GM23338 (cell line): Measurements from ENCODE around the gene COMMD10. TPM values are rescaled to one million over a fixed set of nuclear protein-coding genes. Genes with fewer than 3 reads are reported as not detected.

Experiments
- ATAC-seq: fragments of 200-7000 bp; cut with Tn5 transposase; 3 replicates; pipeline ENCODE4 v1.9.1; 2020
- DNase-seq: peaks from one replicate; pipeline ENCODE4 v3.0.0-alpha.2; 2015; ENCODE audit warnings: low spot score
- H2AFZ ChIP-seq: fragments of 200-600 bp; sonication (generic); 2 replicates; pipeline ENCODE4 v1.8.0; 2016; ENCODE audit warnings: antibody characterized with exemption, mild to moderate bottlenecking, moderate library complexity
- H3F3A ChIP-seq: fragments of 200-600 bp; sonication (generic); replicated peaks from 2 replicates; pipeline ENCODE4 v1.8.0; 2017; ENCODE audit warnings: antibody characterized with exemption, mixed run types, low read depth
- H3K27ac ChIP-seq: fragments of 200-600 bp; sonication (generic); 2 replicates; pipeline ENCODE4 v1.6.1; 2016; ENCODE audit warnings: low read depth
- H3K27me3 ChIP-seq: fragments of 200-600 bp; sonication (generic); 2 replicates; pipeline ENCODE4 v1.8.0; 2016; ENCODE audit warnings: mild to moderate bottlenecking, mixed run types, moderate library complexity; ENCODE audit not compliant: insufficient read depth
- H3K36me3 ChIP-seq: fragments of 200-600 bp; sonication (generic); 2 replicates; pipeline ENCODE4 v1.8.0; 2016; ENCODE audit warnings: mild to moderate bottlenecking; ENCODE audit not compliant: insufficient read depth
- H3K4me1 ChIP-seq: fragments of 200-600 bp; sonication (generic); 2 replicates; pipeline ENCODE4 v1.8.0; 2016; ENCODE audit warnings: mild to moderate bottlenecking, moderate library complexity; ENCODE audit not compliant: insufficient read depth
- H3K4me2 ChIP-seq: fragments of 200-600 bp; sonication (generic); 2 replicates; pipeline ENCODE4 v1.7.1; 2017; ENCODE audit warnings: mixed run types
- H3K4me3 ChIP-seq: fragments of 200-600 bp; sonication (generic); 2 replicates; pipeline ENCODE4 v1.6.1; 2016; ENCODE audit warnings: mixed run types
- H3K79me2 ChIP-seq: fragments of 200-600 bp; sonication (generic); replicated peaks from 2 replicates; pipeline ENCODE4 v1.8.0; 2017; ENCODE audit warnings: mild to moderate bottlenecking; ENCODE audit not compliant: insufficient read depth
- H3K9me2 ChIP-seq: fragments of 200-600 bp; sonication (generic); 2 replicates; pipeline ENCODE4 v1.8.0; 2017; ENCODE audit not compliant: insufficient read depth
- H4K20me1 ChIP-seq: fragments of 200-600 bp; sonication (generic); replicated peaks from 2 replicates; pipeline ENCODE4 v1.8.0; 2017; ENCODE audit warnings: mild to moderate bottlenecking; ENCODE audit not compliant: insufficient read depth
- H3K27ac Mint-ChIP-seq: 2 replicates; pipeline ENCODE4 v1.8.0; 2020; ENCODE audit warnings: inconsistent platforms, mild to moderate bottlenecking, moderate library complexity, mixed read lengths
- H3K27me3 Mint-ChIP-seq: 3 replicates; pipeline ENCODE4 v1.8.0; 2022; ENCODE audit warnings: low read depth, mild to moderate bottlenecking, moderate library complexity, mixed read lengths, inconsistent platforms; ENCODE audit not compliant: insufficient read depth, poor library complexity
- H3K36me3 Mint-ChIP-seq: 3 replicates; pipeline ENCODE4 v1.8.0; 2021; ENCODE audit warnings: low read depth, mild to moderate bottlenecking, inconsistent platforms, moderate library complexity, mixed read lengths
- H3K4me1 Mint-ChIP-seq: 3 replicates; pipeline ENCODE4 v1.8.0; 2020; ENCODE audit warnings: mild to moderate bottlenecking, inconsistent platforms, mixed read lengths
- H3K4me3 Mint-ChIP-seq: 3 replicates; pipeline ENCODE4 v1.8.0; 2021; ENCODE audit warnings: moderate library complexity, mild to moderate bottlenecking, inconsistent platforms, mixed read lengths
- H3K9me3 Mint-ChIP-seq: 3 replicates; pipeline ENCODE4 v1.8.0; 2020; ENCODE audit warnings: moderate library complexity, mild to moderate bottlenecking, inconsistent platforms, mixed read lengths
- CREB1 ChIP-seq: fragments of 250-450 bp; sonication (Bioruptor Pico); IDR thresholded peaks from 2 replicates; pipeline ENCODE4 v1.5.0; 2020; ENCODE audit warnings: low read depth, mild to moderate bottlenecking, moderate library complexity
- CTCF ChIP-seq, 2 experiments: fragments of 200-600 bp in 1 of 2; sonication (generic) in 1 of 2; conservative IDR thresholded peaks; 2 replicates each; pipeline versions ENCODE4 v1.5.1 to v1.6.1; 2016 to 2017; ENCODE audit warnings: antibody characterized with exemption in 2 of 2, low read depth in 2 of 2, mild to moderate bottlenecking in 2 of 2, moderate library complexity in 1 of 2
- ETS1 ChIP-seq: IDR thresholded peaks from 2 replicates; pipeline ENCODE4 v1.6.1; 2016; ENCODE audit warnings: antibody characterized with exemption
- EZH2 ChIP-seq: fragments of 200-600 bp; sonication (generic); IDR thresholded peaks from one replicate; pipeline ENCODE4 v1.8.0; 2017; ENCODE audit warnings: antibody characterized with exemption, mild to moderate bottlenecking, low read depth; ENCODE audit not compliant: unreplicated experiment
- EZH2phosphoT487 ChIP-seq: fragments of 200-600 bp; sonication (generic); IDR thresholded peaks from one replicate; pipeline ENCODE4 v1.8.1; 2018; ENCODE audit warnings: antibody characterized with exemption; ENCODE audit not compliant: unreplicated experiment
- JUNB ChIP-seq: IDR thresholded peaks from one replicate; pipeline ENCODE4 v1.6.1; 2016; ENCODE audit warnings: antibody characterized with exemption; ENCODE audit not compliant: unreplicated experiment
- NANOG ChIP-seq: IDR thresholded peaks from 2 replicates; pipeline ENCODE4 v1.6.1; 2016; ENCODE audit warnings: antibody characterized with exemption, borderline replicate concordance
- POLR2AphosphoS5 ChIP-seq: IDR thresholded peaks from 2 replicates; pipeline ENCODE4 v1.6.1; 2016; ENCODE audit warnings: antibody characterized with exemption, low read depth
- REST ChIP-seq: IDR thresholded peaks from one replicate; pipeline ENCODE4 v1.6.1; 2018; ENCODE audit warnings: antibody characterized with exemption; ENCODE audit not compliant: unreplicated experiment
- STAT1 ChIP-seq: IDR thresholded peaks from one replicate; pipeline ENCODE4 v1.6.1; 2016; ENCODE audit warnings: antibody characterized with exemption; ENCODE audit not compliant: unreplicated experiment
- ZNF114 ChIP-seq: fragments of 250-450 bp; sonication (Bioruptor Pico); IDR thresholded peaks from 2 replicates; pipeline ENCODE4 v1.5.0; 2020; ENCODE audit warnings: mild to moderate bottlenecking, moderate library complexity
- ZNF331 ChIP-seq: fragments of 250-450 bp; sonication (Bioruptor Pico); IDR thresholded peaks from 2 replicates; pipeline ENCODE4 v1.5.0; 2020; ENCODE audit warnings: low read depth, mild to moderate bottlenecking, moderate library complexity
- ZNF462 ChIP-seq: fragments of 250-450 bp; sonication (Bioruptor Pico); IDR thresholded peaks from 2 replicates; pipeline ENCODE4 v1.5.0; 2020; ENCODE audit warnings: mild to moderate bottlenecking, moderate library complexity
- polyA plus RNA-seq: library from polyadenylated mRNA; unstranded; fragments of >200 nt; fragmentation: Nextera tagmentation; extraction: Ambion mirVana; gene quantifications from 2 replicates; pipeline ENCODE4 v1.2.1, GENCODE V29; 2016
- total RNA-seq: library from RNA; depleted of rRNA; stranded (reverse); fragments of >200 nt; shearing (Covaris generic); gene quantifications from 2 replicates; pipeline ENCODE4 v1.2.3, GENCODE V29; 2014

The COMMD10 gene
- total and polyA plus RNA-seq, 2 experiments from 2014 or later = 58.5 to 84.0 TPM

- H3F3A ChIP-seq = no peaks in the 10 kb centered on the region
- no peak for ATAC-seq
- no peaks in the 10 kb centered on the region for H3K27me3 Mint-ChIP-seq
- no peak overlapping the region for H3K4me3 Mint-ChIP-seq
- H3K36me3 Mint-ChIP-seq = peaks cover 5% of the 10 kb centered on the region; the same call in 2 of the 3 replicates
- peaks cover 11% of the 10 kb centered on the region; the same call in 1 of the 2 replicates for H4K20me1 ChIP-seq
- no peaks in the 10 kb centered on the region for H3K4me1 ChIP-seq
- DNase-seq = no peak
- H3K4me1 Mint-ChIP-seq = no peaks in the 10 kb centered on the region
- no peak overlapping the region for H2AFZ ChIP-seq
- no peaks in the 10 kb centered on the region for H3K79me2 ChIP-seq
- no peak overlapping the region for H3K27ac Mint-ChIP-seq
- no peak overlapping the region for H3K27ac ChIP-seq
- H3K27me3 ChIP-seq = no peaks in the 10 kb centered on the region
- H3K4me2 ChIP-seq = no peak overlapping the region
- H3K4me3 ChIP-seq = no peak overlapping the region
- H3K9me2 ChIP-seq = no peaks in the 10 kb centered on the region
- TF ChIP-seq POLR2AphosphoS5 (no peak), CTCF (conservative IDR thresholded peaks at IDR 0.05; ENCODE audit: low read depth in 2 of 2) (no peak), EZH2phosphoT487 (no peak), ZNF462 (CRISPR knock-in tag) (no peak), STAT1 (no peak), ZNF114 (CRISPR knock-in tag) (no peak), NANOG (no peak), ETS1 (no peak), REST (no peak), ZNF331 (CRISPR knock-in tag) (no peak), JUNB (no peak), EZH2 (no peak), CREB1 (CRISPR knock-in tag) (no peak)
- no peaks in the 10 kb centered on the region for H3K36me3 ChIP-seq
- H3K9me3 Mint-ChIP-seq = no peaks in the 10 kb centered on the region
Observed at GRCh38 chr5:116145416-116145815, 60.6 kb downstream of the COMMD10 start.
